Activated CD8-positive, alpha-beta T cell treated with anti-CD3 and anti-CD28 coated beads for 36 hours (primary cell): ENCODE measurements around the gene NOSTRIN. TPM values are rescaled to one million over a fixed set of nuclear protein-coding genes. Genes with fewer than 3 reads are reported as not detected.
"Not testable (repeated sequence)": the region's sequence is repeated elsewhere in the genome, so short reads cannot be mapped to it uniquely, and the experiment has no call there.

Experiments used
- ATAC-seq: fragments of 200-7000 bp; cut with Tn5 transposase; one replicate; pipeline ENCODE4 v1.10.0; 2021; ENCODE audit warnings: mild to moderate bottlenecking, moderate library complexity
- CTCF ChIA-PET: fragments of 350-600 bp; sonication (Branson Sonifier 250); formaldehyde crosslinking; loops from one replicate; lab custom pipeline; 2021; ENCODE audit warnings: antibody characterized with exemption; lab: Charles Lee
- POLR2A ChIA-PET: fragments of 350-600 bp; sonication (Branson Sonifier 250); formaldehyde crosslinking; loops from one replicate; lab custom pipeline; 2021; ENCODE audit warnings: antibody characterized with exemption; lab: Charles Lee
- DNase-seq: peaks from one replicate; pipeline ENCODE4 v3.0.0-alpha.2; 2020
- H3K27ac Mint-ChIP-seq: one replicate; pipeline ENCODE4 v1.8.0; 2021; ENCODE audit warnings: mild to moderate bottlenecking, mixed read lengths
- H3K27me3 Mint-ChIP-seq: one replicate; pipeline ENCODE4 v1.8.0; 2021; ENCODE audit warnings: mixed read lengths
- H3K36me3 Mint-ChIP-seq: one replicate; pipeline ENCODE4 v1.8.0; 2021; ENCODE audit warnings: low read depth, mixed read lengths
- H3K4me1 Mint-ChIP-seq: one replicate; pipeline ENCODE4 v1.8.0; 2021; ENCODE audit warnings: low read depth, mixed read lengths
- H3K4me3 Mint-ChIP-seq: one replicate; pipeline ENCODE4 v1.8.0; 2021; ENCODE audit warnings: mild to moderate bottlenecking, moderate library complexity, mixed read lengths
- H3K9me3 Mint-ChIP-seq: one replicate; pipeline ENCODE4 v1.8.0; 2021; ENCODE audit warnings: mixed read lengths
- CTCF ChIP-seq: fragments of 200-600 bp; IDR thresholded peaks from one replicate; pipeline ENCODE4 v1.8.0; 2022; ENCODE audit warnings: antibody characterized with exemption, mild to moderate bottlenecking
- intact Hi-C: fragments of 100-400 bp; cut with micrococcal nuclease; formaldehyde crosslinking; loops from one replicate; pipeline ENCODE4 v1.10.0; 2022
- total RNA-seq, 2 experiments: library from RNA; stranded (reverse); gene quantifications; one replicate each; pipeline ENCODE4 v1.2.3, GENCODE V29; 2021

Gene NOSTRIN
- total RNA-seq, 2 experiments from 2014 or later, result not detected

DNA sequence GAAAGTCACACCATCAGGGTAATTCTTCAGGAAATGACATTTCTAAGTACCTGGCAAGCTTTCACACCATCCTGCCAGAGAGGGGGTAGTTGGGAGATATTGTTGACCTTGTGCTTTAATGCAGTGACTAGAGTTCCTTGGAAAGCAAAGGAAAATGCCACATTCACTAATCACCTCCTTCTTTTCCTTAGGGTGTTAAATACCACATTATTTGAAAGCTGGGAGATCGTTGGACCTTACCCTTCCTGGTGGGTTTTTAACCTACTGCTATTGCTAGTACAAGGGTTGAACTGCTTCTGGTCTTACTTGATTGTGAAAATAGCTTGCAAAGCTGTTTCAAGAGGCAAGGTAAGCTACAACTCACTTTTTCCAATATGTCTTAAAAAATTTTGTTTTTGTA is 37.0 kb upstream of the NOSTRIN start:
- no peak for TF ChIP-seq CTCF
- CTCF ChIA-PET, result interaction anchor here (1.1 kb wide), 1 partner anchor 9 kb away, joined by 4 read pairs; no protein-coding TSS in a partner anchor
- Mint-ChIP-seq H3K27ac (no peak overlapping the region), H3K4me3 (no peak overlapping the region), H3K4me1 (no peaks in the 10 kb centered on the region), H3K9me3 (no peaks in the 10 kb centered on the region), H3K27me3 (no peaks in the 10 kb centered on the region), H3K36me3 (peaks cover 23% of the 10 kb centered on the region)
- POLR2A ChIA-PET, result interaction anchor here (0.6 kb wide), 1 partner anchor 205 kb away, joined by 4 read pairs; no protein-coding TSS in a partner anchor
- no peak for ATAC-seq
- no peak for DNase-seq
- intact Hi-C loops, result no loop called here

DNA sequence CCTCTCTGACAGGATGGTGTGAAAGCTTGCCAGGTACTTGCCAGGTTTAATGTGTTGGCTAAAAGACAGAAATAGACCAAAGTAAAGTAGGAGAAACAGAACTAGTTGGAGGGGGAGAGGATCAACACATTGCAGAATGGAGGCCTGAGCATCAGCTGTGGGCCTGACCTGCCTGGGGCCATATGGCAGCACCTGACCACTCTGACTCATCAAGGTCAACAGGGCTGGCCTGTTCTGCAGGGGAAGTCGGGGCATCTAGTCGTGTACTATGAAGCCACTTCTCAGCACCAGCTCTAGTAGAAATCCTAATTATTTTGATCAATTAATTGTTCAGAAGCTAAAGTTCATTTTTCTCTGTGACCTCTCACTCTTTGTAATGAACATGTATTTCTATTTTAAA is 35.8 kb upstream of the NOSTRIN start:
- ChIA-PET POLR2A (interaction anchor here (0.6 kb wide), 1 partner anchor 339 kb away, joined by 3 read pairs; no protein-coding TSS in a partner anchor), CTCF (no interaction called here)
- Mint-ChIP-seq H3K27ac (no peak overlapping the region), H3K4me3 (no peak overlapping the region), H3K9me3 (no peaks in the 10 kb centered on the region), H3K36me3 (peaks cover 24% of the 10 kb centered on the region), H3K4me1 (no peaks in the 10 kb centered on the region), H3K27me3 (no peaks in the 10 kb centered on the region)
- no peak for DNase-seq
- no peak for TF ChIP-seq CTCF
- ATAC-seq, result no peak
- intact Hi-C loops, result no loop called here

- ChIA-PET CTCF (no interaction called here), POLR2A (no interaction called here)
- Mint-ChIP-seq H3K4me1 (no peaks in the 10 kb centered on the region), H3K4me3 (no peak overlapping the region), H3K27me3 (no peaks in the 10 kb centered on the region), H3K9me3 (no peaks in the 10 kb centered on the region), H3K36me3 (peaks cover 25% of the 10 kb centered on the region), H3K27ac (no peak overlapping the region)
- ATAC-seq (no peak), DNase-seq (no peak)
- TF ChIP-seq CTCF, result no peak
- intact Hi-C loops, result no loop called here
Observed at GRCh38 chr2:168767258-168767657, 35.2 kb upstream of the NOSTRIN start.

- H3K27me3 Mint-ChIP-seq, intact Hi-C loops, H3K4me3 Mint-ChIP-seq, H3K9me3 Mint-ChIP-seq, ATAC-seq, DNase-seq, H3K4me1 Mint-ChIP-seq, H3K27ac Mint-ChIP-seq: not testable (repeated sequence)
- peaks cover 27% of the 10 kb centered on the region for H3K36me3 Mint-ChIP-seq
- CTCF ChIA-PET, result interaction anchor here (1.2 kb wide), 1 partner anchor 153 kb away, joined by 3 read pairs; no protein-coding TSS in a partner anchor
- POLR2A ChIA-PET, result interaction anchor here (0.6 kb wide), 1 partner anchor 238 kb away, joined by 3 read pairs; no protein-coding TSS in a partner anchor
Observed at GRCh38 chr2:168768357-168768756, 34.1 kb upstream of the NOSTRIN start.

GRCh38 chr2:168770796-168771195 is 31.6 kb upstream of the NOSTRIN start:
- DNase-seq (no peak), ATAC-seq (no peak)
- Mint-ChIP-seq H3K27ac (no peak overlapping the region), H3K4me3 (no peak overlapping the region), H3K4me1 (no peaks in the 10 kb centered on the region), H3K9me3 (no peaks in the 10 kb centered on the region), H3K27me3 (no peaks in the 10 kb centered on the region), H3K36me3 (peaks cover 37% of the 10 kb centered on the region)
- TF ChIP-seq CTCF, result no peak
- intact Hi-C loops, result loop anchor here (5.0 kb wide), 1 partner anchor 152 kb away; no protein-coding TSS in a partner anchor
- POLR2A ChIA-PET, result no interaction called here
- CTCF ChIA-PET, result interaction anchor here (1.0 kb wide), 1 partner anchor 409 kb away, joined by 3 read pairs; no protein-coding TSS in a partner anchor
